ENCODE results near the gene ARHGEF11.

DNA sequence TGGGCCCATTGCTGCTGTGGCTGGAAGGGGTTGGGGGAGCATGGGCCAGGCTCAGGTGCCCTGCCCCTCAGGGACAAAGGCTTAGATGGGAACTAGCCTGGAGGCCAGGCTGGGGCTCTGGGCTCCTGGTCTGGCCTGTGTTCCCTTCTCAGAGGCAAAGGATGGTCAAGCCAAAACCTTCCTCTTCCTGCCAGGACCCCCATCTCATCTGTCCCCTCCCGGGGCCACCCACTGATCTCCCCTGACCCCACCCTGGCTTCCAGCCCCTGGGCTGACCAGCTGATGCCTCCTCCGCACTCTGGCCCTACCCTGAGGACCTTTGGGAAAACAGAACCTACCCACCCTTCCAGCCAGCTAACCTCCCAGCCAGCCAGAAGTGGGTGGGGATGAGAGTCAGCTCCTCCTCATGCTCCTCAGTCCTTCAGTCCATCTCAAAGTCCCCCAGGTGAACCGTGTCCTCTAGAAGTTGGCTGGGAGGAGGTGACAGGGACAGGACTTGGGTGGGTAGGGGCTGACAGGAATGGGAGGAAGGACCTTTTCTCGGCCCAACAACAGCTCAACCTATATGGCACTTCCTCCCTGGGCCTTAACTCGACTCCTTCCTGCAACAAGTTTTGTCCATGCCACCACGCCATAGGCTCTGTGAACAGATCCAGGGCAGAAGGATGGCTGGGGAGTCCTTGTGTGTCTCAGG, 144.5 kb downstream of the ARHGEF11 start:
- TF ChIP-seq, protein P1, sequence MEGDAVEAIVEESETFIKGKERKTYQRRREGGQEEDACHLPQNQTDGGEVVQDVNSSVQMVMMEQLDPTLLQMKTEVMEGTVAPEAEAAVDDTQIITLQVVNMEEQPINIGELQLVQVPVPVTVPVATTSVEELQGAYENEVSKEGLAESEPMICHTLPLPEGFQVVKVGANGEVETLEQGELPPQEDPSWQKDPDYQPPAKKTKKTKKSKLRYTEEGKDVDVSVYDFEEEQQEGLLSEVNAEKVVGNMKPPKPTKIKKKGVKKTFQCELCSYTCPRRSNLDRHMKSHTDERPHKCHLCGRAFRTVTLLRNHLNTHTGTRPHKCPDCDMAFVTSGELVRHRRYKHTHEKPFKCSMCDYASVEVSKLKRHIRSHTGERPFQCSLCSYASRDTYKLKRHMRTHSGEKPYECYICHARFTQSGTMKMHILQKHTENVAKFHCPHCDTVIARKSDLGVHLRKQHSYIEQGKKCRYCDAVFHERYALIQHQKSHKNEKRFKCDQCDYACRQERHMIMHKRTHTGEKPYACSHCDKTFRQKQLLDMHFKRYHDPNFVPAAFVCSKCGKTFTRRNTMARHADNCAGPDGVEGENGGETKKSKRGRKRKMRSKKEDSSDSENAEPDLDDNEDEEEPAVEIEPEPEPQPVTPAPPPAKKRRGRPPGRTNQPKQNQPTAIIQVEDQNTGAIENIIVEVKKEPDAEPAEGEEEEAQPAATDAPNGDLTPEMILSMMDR (conservative IDR thresholded peaks at IDR 0.05): no peak
- TF ChIP-seq ZFX (IDR thresholded peaks at IDR 0.05): no peak
